Endothelial cell of umbilical vein (primary cell): ENCODE measurements around the gene CLP1. TPM values are rescaled to one million over a fixed set of nuclear protein-coding genes. Genes with fewer than 3 reads are reported as not detected.

Source experiments
- BruUV-seq: library from RNA; stranded (reverse); fragments of 400-500 nt; replicated peaks from 2 replicates; lab custom pipeline; 2021; lab: Mats Ljungman, UMichigan
- CTCF ChIA-PET: fragments of 300-600, 350-600 bp; sonication (Branson Sonifier 250); formaldehyde crosslinking; loops from one replicate; lab custom pipeline; 2021; ENCODE audit warnings: antibody characterized with exemption, inconsistent platforms; lab: Charles Lee
- POLR2A ChIA-PET: fragments of 300-600, 350-600 bp; sonication (Branson Sonifier 250); formaldehyde crosslinking; loops from one replicate; lab custom pipeline; 2021; ENCODE audit warnings: antibody characterized with exemption, inconsistent platforms; lab: Charles Lee
- DNase-seq: peaks from one replicate; pipeline ENCODE4 v3.0.0-alpha.2; 2011; ENCODE audit warnings: low read depth, low spot score
- FAIRE-seq: peaks from 2 replicates; lab custom pipeline; 2011; peaks lifted over from hg19 to GRCh38; lab: Jason Lieb, UNC
- H2AFZ ChIP-seq: 2 replicates; pipeline ENCODE4 v1.6.0; 2012; ENCODE audit warnings: low read depth, low read length, control low read depth, inconsistent platforms
- H3K27ac ChIP-seq: 2 replicates; pipeline ENCODE4 v1.5.1; 2011; ENCODE audit warnings: low read depth, mild to moderate bottlenecking, control low read depth, low read length, moderate library complexity; ENCODE audit not compliant: insufficient read depth
- H3K27me3 ChIP-seq, 2 experiments: 2 replicates each; pipeline versions ENCODE4 v1.6.0 to v1.6.1; 2011; ENCODE audit warnings: low read length in 2 of 2, mixed read lengths in 1 of 2; ENCODE audit not compliant: control insufficient read depth in 2 of 2, insufficient read depth in 2 of 2
- H3K36me3 ChIP-seq, 2 experiments: 2 replicates in 1 of 2; 3 replicates in 1 of 2; pipeline ENCODE4 v1.5.1; 2011; ENCODE audit warnings: low read length in 2 of 2, mild to moderate bottlenecking in 1 of 2, moderate library complexity in 1 of 2; ENCODE audit not compliant: control insufficient read depth in 2 of 2, insufficient read depth in 2 of 2; ENCODE audit errors: extremely low read depth in 1 of 2
- H3K4me1 ChIP-seq: 3 replicates; pipeline ENCODE4 v1.5.1; 2011; ENCODE audit warnings: mild to moderate bottlenecking, low read length; ENCODE audit not compliant: control insufficient read depth, insufficient read depth; ENCODE audit errors: extremely low read depth
- H3K4me2 ChIP-seq: 2 replicates; pipeline ENCODE4 v1.6.1; 2011; ENCODE audit warnings: low read length, control low read depth, mixed read lengths; ENCODE audit not compliant: insufficient read depth
- H3K4me3 ChIP-seq, 3 experiments: fragments of 200-600 bp in 1 of 3; sonication (generic), shearing (Covaris generic) in 1 of 3; replicated peaks in 1 of 3; 2 replicates each; pipeline ENCODE4 v1.5.1; 2011 to 2016; ENCODE audit warnings: control low read depth in 3 of 3, low read length in 3 of 3, mild to moderate bottlenecking in 2 of 3, inconsistent platforms in 1 of 3, low read depth in 1 of 3, moderate library complexity in 1 of 3; ENCODE audit not compliant: insufficient read depth in 1 of 3
- H3K79me2 ChIP-seq: 2 replicates; pipeline ENCODE4 v1.6.0; 2012; ENCODE audit warnings: low read length, inconsistent platforms; ENCODE audit not compliant: control insufficient read depth, insufficient read depth
- H3K9ac ChIP-seq: replicated peaks from 2 replicates; pipeline ENCODE3; 2011; ENCODE audit warnings: low read length, control low read depth; ENCODE audit not compliant: insufficient read depth; ENCODE audit errors: extremely low read depth
- H3K9me1 ChIP-seq: replicated peaks from 3 replicates; pipeline ENCODE4 v1.6.0; 2011; ENCODE audit warnings: mild to moderate bottlenecking, low read length; ENCODE audit not compliant: control insufficient read depth, insufficient read depth; ENCODE audit errors: extremely low read depth
- H3K9me3 ChIP-seq: replicated peaks from 2 replicates; pipeline ENCODE4 v1.5.1; 2012; ENCODE audit warnings: low read length, inconsistent platforms; ENCODE audit not compliant: control insufficient read depth, insufficient read depth
- H4K20me1 ChIP-seq: replicated peaks from 2 replicates; pipeline ENCODE3; 2011; ENCODE audit warnings: mild to moderate bottlenecking, low read length; ENCODE audit not compliant: control insufficient read depth, insufficient read depth; ENCODE audit errors: extremely low read depth
- CTCF ChIP-seq, 2 donors: IDR thresholded peaks; 1 replicate in 1 of 2; 2 replicates in 1 of 2; pipeline ENCODE4 v1.5.1; 2011; ENCODE audit warnings: low read length in 2 of 2, mild to moderate bottlenecking in 2 of 2, moderate library complexity in 2 of 2, control low read depth in 1 of 2, inconsistent platforms in 1 of 2, low read depth in 1 of 2; ENCODE audit not compliant: insufficient read depth in 1 of 2; ENCODE audit errors: extremely low read depth in 1 of 2
- EZH2 ChIP-seq: IDR thresholded peaks from 2 replicates; pipeline ENCODE4 v1.6.1; 2012; ENCODE audit warnings: borderline replicate concordance, low read depth, mild to moderate bottlenecking, moderate library complexity, low read length, inconsistent platforms; ENCODE audit not compliant: severe bottlenecking
- FOS ChIP-seq: IDR thresholded peaks from 2 replicates; pipeline ENCODE4 v1.6.1; 2011; ENCODE audit warnings: mild to moderate bottlenecking, low read length, moderate library complexity, borderline replicate concordance; ENCODE audit not compliant: insufficient read depth
- GATA2 ChIP-seq: IDR thresholded peaks from 2 replicates; pipeline ENCODE4 v1.7.0; 2011; ENCODE audit warnings: low read depth, mild to moderate bottlenecking, moderate library complexity, mixed read lengths, low read length; ENCODE audit not compliant: insufficient read length, insufficient read depth
- JUN ChIP-seq: IDR thresholded peaks from 2 replicates; pipeline ENCODE4 v1.6.1; 2011; ENCODE audit warnings: borderline replicate concordance, low read depth; ENCODE audit not compliant: insufficient read length, insufficient read depth
- MAX ChIP-seq: IDR thresholded peaks from 2 replicates; pipeline ENCODE4 v1.6.1; 2011; ENCODE audit not compliant: insufficient read depth, insufficient read length
- MYC ChIP-seq: IDR thresholded peaks from one replicate; pipeline ENCODE4 v1.6.1; 2011; ENCODE audit warnings: mild to moderate bottlenecking, low read depth, low read length
- POLR2A ChIP-seq: IDR thresholded peaks from 2 replicates; pipeline ENCODE4 v1.6.1; 2012; ENCODE audit warnings: low read depth, mild to moderate bottlenecking, control low read depth, low read length
- POLR2AphosphoS5 ChIP-seq: IDR thresholded peaks from 2 replicates; pipeline ENCODE4 v1.6.1; 2012; ENCODE audit warnings: low read depth, mild to moderate bottlenecking, control low read depth, low read length, moderate library complexity; ENCODE audit not compliant: insufficient read depth
- dilution Hi-C: fragments of 300-500 bp; cut with MboI; formaldehyde crosslinking; loops from one replicate; pipeline ENCODE4 v1.15.0; 2019; ENCODE audit warnings: low sequenced_read_pairs; ENCODE audit not compliant: extremely low pct_ligation_motif_present
- intact Hi-C: fragments of 100-400 bp; cut with micrococcal nuclease; formaldehyde crosslinking; loops from one replicate; pipeline ENCODE4 v1.10.0; 2022
- polyA plus RNA-seq, 4 experiments: library from polyadenylated mRNA; depleted of rRNA in 3 of 4; stranded (reverse) in 3 of 4; unstranded in 1 of 4; fragments of >200 nt; gene quantifications; 2 replicates each; pipeline versions ENCODE4 v1.2.1 to v1.2.3, GENCODE V29; 2011 to 2012; ENCODE audit warnings: missing spikeins in 1 of 4
- total RNA-seq: library from RNA; stranded (reverse); gene quantifications from 2 replicates; pipeline ENCODE4 v1.2.3, GENCODE V29; 2021

The CLP1 gene
- total and polyA plus RNA-seq, 2 donors (not counting 3 experiments of a cell fraction or from before 2014, with no cell fraction given), result 17.9 to 20.8 TPM

- Histone ChIP-seq H3K36me3 (peaks cover 29 to 43% of the 10 kb centered on the region in 2 experiments), H4K20me1 (no peaks in the 10 kb centered on the region), H3K4me3 (no peak overlapping the region), H3K9ac (no peak overlapping the region), H3K27me3 (no peaks in the 10 kb centered on the region), H3K9me3 (no peaks in the 10 kb centered on the region), H3K79me2 (no peaks in the 10 kb centered on the region), H3K4me2 (no peak overlapping the region), H3K9me1 (no peaks in the 10 kb centered on the region), H2AFZ (no peak overlapping the region), H3K4me1 (no peaks in the 10 kb centered on the region), H3K27ac (no peak overlapping the region)
- CTCF ChIA-PET, result no interaction called here
- BruUV-seq, result no TSS peak
- TF ChIP-seq JUN (no peak), CTCF (IDR thresholded peaks at IDR 0.05; ENCODE audit: extremely low read depth in 1 of 2, insufficient read depth in 1 of 2, low read depth in 1 of 2, low read length in 2 of 2) (no peak), POLR2A (no peak), MYC (no peak), MAX (no peak), POLR2AphosphoS5 (no peak), EZH2 (no peak), GATA2 (no peak), FOS (no peak)
- FAIRE-seq, result no peak
- intact Hi-C loops (no loop called here), dilution Hi-C loops (no loop called here)
- POLR2A ChIA-PET, result interaction anchor here (0.6 kb wide), 1 partner anchor 31 kb away, joined by 8 read pairs; no protein-coding TSS in a partner anchor
- DNase-seq, result no peak
Observed at GRCh38 chr11:57700425-57700824, 42.9 kb downstream of the CLP1 start.
